Activated CD8-positive, alpha-beta memory T cell treated with anti-CD3 and anti-CD28 coated beads, Interleukin-2, amount 50 U/mL, for 24 hours (primary cell): ENCODE data around the gene RAPGEF6.

Source experiments
- DNase-seq: peaks from one replicate; pipeline ENCODE4 v3.0.0-alpha.2; 2020; ENCODE audit errors: extremely low read depth

The RAPGEF6 gene

DNA sequence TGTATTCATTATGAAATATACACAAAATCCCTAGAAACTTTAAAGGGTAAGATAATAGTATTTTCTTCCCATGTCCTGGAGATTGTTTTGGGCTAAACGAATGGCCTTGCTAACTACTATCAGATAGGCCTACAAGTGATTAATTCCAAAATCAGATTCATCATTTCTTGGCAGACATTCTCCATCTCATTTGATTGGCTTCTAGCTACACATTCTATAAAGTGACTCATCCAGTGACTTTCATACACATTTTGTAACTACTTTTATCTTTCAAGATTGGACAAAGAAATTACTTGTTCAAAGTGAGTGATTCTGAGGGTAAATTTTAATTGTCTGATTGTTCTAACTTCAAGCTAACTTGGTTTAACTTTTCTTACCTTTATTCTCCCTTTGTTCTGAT, 93.3 kb downstream of the RAPGEF6 start:
- no peak for DNase-seq

GRCh38 chr5:131541071-131541470, 94.0 kb downstream of the RAPGEF6 start:
- no peak for DNase-seq

GRCh38 chr5:131539251-131539650, 95.8 kb downstream of the RAPGEF6 start:
- no peak for DNase-seq

GRCh38 chr5:131538177-131538593, 96.8 kb downstream of the RAPGEF6 start:
- DNase-seq, result no peak

- DNase-seq, result no peak
Measured at GRCh38 chr5:131536850-131537448, 98.1 kb downstream of the RAPGEF6 start.

DNA sequence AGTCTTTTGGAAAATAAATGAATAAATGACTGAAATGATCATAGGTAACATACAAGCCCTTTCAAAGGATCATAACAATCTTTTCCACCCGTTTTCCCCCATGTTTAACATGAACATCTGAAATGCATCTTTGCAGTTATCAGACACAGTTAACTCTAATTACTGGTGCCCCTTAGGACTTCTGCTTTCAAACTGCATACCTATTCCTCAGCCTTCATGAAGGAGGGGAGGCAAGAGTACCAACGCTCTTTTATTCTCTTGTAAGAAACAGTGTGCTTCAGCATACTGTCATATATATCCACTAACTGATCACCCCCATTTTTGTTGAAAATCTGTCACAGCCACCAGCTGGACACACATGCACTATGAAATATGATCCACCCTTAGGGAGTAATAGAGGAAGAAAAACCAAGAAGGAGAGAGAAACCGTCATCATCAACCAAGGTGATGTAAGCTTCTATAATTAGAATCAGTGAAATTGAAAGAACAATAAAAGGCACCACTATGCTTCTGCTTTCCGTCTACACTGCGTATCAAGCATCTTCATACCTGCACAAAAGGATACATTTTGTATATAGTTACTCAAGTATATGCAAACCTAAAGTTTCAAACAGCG, 98.7 kb downstream of the RAPGEF6 start:
- DNase-seq, result no peak

GRCh38 chr5:131534974-131535373, 100.1 kb downstream of the RAPGEF6 start:
- no peak for DNase-seq

DNA sequence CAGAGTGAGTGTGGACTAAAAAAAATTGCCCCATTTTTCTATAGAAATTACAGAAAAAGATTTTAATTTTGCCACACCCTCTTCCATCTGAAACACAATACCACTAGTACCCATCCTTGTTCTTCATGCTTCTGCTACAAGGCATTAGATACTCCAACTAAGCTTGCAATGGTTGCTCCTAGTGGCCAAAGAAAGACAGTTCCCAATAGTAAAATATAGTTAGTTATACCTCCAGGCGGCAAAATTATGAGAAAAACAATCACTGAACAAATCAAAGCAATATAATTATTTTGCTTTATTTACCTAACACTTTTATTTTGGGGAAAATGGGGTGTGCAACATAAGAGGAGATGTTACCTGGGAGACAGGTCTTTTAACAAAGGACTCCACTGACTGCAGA, 101.2 kb downstream of the RAPGEF6 start:
- DNase-seq, result no peak

DNA sequence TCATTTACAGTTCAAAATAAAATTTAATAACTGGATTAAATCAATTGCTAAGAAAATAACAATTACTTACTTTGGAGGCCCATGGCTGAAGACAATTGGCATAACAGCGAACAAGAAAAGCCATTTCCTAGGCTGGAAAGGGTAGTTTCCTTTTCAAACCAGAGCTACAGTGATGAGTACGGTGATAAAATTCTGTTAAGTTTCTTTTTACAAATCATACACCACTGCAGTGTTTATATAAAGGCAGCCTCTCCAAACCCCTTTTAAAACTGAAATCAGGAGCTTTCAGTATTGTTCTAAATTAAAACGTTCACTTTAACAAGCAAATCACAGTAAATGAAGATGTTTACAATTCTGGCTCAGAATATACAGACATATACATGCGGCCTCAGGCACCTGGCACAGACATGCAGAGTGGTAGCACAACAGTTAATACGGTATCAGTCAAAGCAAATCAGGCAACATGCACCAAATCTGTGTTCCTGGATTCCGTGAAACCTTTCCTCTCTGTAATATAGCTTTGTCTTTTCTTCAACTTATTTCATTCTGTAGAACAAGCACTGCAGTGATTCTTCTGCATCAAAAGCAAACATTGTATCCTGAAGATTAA, 102.9 kb downstream of the RAPGEF6 start:
- DNase-seq, result no peak

- no peak for DNase-seq
Measured at GRCh38 chr5:131530706-131531331, 104.2 kb downstream of the RAPGEF6 start.

DNA sequence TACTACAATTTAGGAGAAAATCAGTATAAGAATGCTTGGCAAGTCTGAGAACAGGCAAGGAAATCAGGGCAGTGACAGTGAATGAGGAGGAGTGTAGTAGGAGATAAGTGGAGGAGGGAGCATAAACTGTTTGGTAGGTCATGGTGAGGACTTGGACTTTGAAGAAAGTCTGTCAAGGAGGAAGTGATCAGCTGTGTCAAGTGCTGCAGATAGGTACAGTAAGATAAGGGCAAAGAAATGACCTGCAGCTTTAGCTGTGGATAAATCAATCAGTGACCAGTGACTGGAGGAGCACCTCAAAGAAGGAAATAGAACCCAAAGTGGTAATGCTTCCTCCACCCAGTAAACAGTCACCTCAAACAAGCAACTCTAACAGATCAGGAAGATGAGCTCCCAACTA, 106.3 kb downstream of the RAPGEF6 start:
- DNase-seq, result no peak

DNA sequence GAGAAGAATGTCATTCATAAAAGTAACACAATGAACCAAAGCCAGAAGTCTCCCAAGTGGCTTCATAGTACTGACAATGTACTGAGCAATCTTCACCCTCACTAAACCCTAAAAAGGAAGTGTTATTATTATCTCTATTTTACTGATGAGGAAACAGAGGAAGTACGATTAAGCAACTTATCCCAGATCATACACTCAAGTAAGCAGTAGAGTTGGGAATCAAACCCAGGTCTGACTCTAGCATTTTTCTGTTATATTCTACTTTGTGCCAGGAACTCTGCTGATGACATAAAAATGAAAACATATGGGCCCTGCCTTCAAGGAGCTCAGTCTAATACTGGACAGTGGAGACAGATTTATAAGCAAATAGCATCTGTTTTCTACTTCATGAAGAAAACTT, 109.2 kb downstream of the RAPGEF6 start:
- no peak for DNase-seq

DNA sequence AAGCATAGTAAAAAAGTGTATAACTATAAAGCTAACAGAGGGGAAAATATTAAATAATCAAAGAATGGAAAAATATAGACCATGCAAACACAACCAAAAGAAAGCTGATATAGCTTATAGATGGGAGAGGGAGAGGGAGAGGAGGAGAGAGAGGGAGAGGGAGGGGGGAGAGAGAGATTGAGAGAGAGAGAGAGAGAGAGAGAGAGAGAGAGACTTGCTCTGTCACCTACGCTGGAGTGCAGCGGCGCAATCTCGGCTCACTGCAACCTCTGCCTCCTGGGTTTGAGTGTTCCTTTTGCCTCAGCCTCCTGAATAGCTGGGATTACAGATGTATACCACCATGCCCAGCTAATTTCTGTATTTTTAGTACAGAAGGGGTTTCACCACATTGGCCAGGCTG, 110.6 kb downstream of the RAPGEF6 start:
- DNase-seq, result no peak

DNA sequence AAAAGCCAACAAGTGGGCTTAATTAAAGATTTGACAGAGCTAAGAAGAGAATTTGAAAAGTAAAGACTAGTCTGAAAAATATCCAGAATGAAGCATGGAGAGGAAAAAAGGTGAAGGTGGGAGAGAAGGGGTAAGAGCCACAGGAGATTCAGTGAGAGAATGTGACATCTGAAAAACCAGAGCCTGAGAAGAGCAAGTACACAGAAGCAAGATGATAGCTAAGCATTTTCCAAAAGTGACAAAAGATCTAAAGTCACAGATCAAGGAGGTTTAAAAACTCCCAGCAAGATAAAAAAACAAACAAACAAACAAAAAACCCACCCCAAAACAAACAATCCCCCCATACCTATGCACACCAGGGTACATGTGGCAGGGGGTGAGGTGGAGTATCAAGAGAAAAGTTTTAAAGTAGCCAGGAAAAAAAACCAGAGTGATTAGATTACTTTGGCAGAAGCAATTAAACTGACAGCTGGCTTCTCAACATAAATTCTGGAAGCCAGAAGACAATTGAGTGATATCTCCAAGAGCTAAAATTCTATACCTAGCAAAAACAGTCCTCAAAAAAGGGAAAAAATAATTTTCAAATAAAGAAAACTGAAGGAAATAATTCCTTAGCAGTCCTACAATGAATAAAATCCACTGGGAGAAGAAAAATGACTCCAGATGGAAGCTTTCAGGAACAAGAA, 111.4 kb downstream of the RAPGEF6 start:
- DNase-seq, result no peak

DNA sequence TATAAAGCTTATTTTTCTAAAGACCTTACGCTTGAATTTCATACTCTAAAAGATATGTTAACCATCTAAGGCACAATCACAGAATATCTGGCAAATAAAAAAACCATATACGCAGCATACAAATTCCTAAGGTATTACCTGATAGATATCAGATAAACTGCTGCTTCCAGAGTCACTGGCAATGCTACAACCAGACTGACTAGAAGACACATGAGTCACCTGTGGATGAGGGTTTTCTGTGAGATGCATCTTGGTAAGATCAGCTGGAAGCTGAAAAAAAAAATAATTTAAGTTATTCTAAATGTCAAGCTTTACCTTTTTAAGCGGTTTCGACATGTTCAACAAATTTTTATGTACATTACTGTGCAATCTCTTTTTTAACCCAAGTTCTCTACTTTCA, 113.8 kb downstream of the RAPGEF6 start:
- no peak for DNase-seq

DNA sequence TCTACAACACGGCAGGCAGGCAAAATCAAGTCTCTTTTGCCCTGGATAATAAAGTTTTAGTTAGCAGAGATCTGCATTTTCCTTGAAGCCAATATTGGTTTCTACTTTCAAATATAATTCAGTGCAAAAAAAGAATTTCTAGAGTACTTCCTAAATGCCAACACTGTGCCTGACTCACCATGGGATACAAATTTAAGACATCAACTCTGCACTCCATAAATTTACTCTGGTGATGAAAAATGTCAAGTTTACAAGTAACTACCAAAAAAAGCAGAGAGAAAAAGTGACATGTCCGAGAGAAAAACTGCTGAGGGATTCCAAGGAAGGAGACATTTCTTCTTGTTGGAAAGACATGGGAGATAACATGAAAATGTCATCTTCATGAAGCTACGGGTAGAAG, 119.7 kb downstream of the RAPGEF6 start:
- no peak for DNase-seq

DNA sequence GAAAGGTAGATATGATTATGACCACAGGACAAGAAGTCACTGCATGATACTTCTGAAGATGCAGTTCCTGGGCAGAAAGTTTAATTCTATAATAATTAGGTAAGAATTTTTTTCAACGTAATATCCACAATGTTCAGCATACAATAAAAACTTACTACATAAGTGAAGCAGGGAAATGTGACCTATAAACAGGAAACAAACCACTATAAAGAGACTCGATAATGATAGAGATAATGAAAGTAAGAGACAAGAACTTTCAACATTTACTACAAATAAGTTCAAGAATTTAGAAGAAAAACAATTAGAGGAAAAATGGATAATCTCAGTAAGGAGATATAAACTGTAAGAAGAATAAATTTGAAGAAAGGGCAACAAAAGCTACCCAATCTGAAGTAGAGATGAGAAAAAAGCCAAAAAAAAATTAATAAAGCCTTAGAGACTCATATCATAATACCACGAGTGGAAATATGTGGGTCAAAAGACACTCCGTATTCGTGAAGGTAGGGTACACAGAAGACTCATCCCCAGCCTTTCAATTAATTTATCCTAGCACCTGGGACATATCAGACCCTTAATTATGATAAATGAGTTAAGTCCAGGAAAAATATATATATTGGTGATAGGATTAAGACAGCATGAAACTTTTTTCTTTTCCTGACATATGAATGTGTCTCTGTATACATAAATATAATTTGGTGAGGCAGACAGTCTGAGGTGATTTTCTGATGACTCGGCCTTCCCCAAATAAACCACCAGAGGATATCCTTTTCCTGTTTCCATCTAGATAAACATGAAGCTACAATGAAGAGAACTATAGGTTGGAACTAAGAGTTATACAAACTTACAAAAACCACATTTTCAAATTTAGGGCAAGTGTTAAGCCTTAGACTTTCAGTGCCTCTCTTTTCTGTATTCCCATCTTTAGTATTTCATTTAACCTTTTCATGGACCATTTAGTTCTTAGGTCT, 120.4 kb downstream of the RAPGEF6 start:
- DNase-seq, result no peak

GRCh38 chr5:131513780-131514179, 121.2 kb downstream of the RAPGEF6 start:
- no peak for DNase-seq

- no peak for DNase-seq
Measured at GRCh38 chr5:131511934-131512333, 123.1 kb downstream of the RAPGEF6 start.

GRCh38 chr5:131509801-131510200, 125.2 kb downstream of the RAPGEF6 start:
- DNase-seq, result no peak

- DNase-seq, result no peak
Measured at GRCh38 chr5:131505237-131505908, 129.7 kb downstream of the RAPGEF6 start.
